Activated naive CD8-positive, alpha-beta T cell treated with anti-CD3 and anti-CD28 coated beads, Interleukin-2, amount 10 ng/mL, durations not matched to agents 7 days and 5 days (primary cell): Measurements from ENCODE around the gene PTGR2. TPM values are rescaled to one million over a fixed set of nuclear protein-coding genes. Genes with fewer than 3 reads are reported as not detected.
"Not testable (repeated sequence)": the region's sequence is repeated elsewhere in the genome, so short reads cannot be mapped to it uniquely, and the experiment has no call there.

Experiments used
- ATAC-seq: fragments of 150-1000 bp; cut with Tn5 transposase; one replicate; pipeline ENCODE4 v1.10.0; 2021; ENCODE audit warnings: low read depth, moderate library complexity
- POLR2A ChIA-PET: fragments of 350-600 bp; sonication (Branson Sonifier 250); formaldehyde crosslinking; loops from one replicate; lab custom pipeline; 2021; ENCODE audit warnings: antibody characterized with exemption; lab: Charles Lee
- DNase-seq: peaks from one replicate; pipeline ENCODE4 v3.0.0; 2021
- H3K27ac Mint-ChIP-seq: one replicate; pipeline ENCODE4 v1.8.0; 2022; ENCODE audit warnings: mild to moderate bottlenecking, mixed read lengths
- H3K27me3 Mint-ChIP-seq: one replicate; pipeline ENCODE4 v1.8.0; 2022; ENCODE audit warnings: mild to moderate bottlenecking, moderate library complexity, mixed read lengths
- H3K36me3 Mint-ChIP-seq: one replicate; pipeline ENCODE4 v1.8.0; 2021; ENCODE audit warnings: mild to moderate bottlenecking, mixed read lengths
- H3K4me1 Mint-ChIP-seq: one replicate; pipeline ENCODE4 v1.8.0; 2021; ENCODE audit warnings: mixed read lengths
- H3K4me3 Mint-ChIP-seq: one replicate; pipeline ENCODE4 v1.8.0; 2022; ENCODE audit warnings: mild to moderate bottlenecking, moderate library complexity, mixed read lengths
- H3K9me3 Mint-ChIP-seq: one replicate; pipeline ENCODE4 v1.8.0; 2021; ENCODE audit warnings: mixed read lengths
- total RNA-seq, 2 experiments: library from RNA; stranded (reverse); gene quantifications; one replicate each; pipeline ENCODE4 v1.2.3, GENCODE V29; 2021

The PTGR2 gene
- total RNA-seq, 2 experiments from 2014 or later: 3.4 to 3.6 TPM

DNA sequence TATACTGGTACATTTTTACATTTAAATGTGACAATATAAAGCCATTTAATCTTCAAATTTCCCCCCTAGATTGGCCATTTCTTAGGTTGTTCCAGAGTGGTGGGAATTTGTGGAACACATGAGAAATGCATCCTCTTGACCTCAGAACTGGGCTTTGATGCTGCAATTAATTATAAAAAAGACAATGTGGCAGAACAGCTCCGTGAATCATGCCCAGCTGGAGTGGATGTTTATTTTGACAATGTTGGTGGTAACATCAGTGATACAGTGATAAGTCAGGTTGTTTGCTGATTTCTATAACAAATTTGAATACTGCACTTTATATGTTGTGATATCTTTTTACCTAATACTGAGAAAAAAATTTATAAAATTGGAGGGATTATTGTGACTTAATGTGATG is 27.4 kb downstream of the PTGR2 start:
- Mint-ChIP-seq H3K36me3 (no peaks in the 10 kb centered on the region), H3K9me3 (no peaks in the 10 kb centered on the region), H3K4me1 (peaks cover 6% of the 10 kb centered on the region), H3K27ac (no peak overlapping the region), H3K4me3 (no peak overlapping the region), H3K27me3 (no peaks in the 10 kb centered on the region)
- ATAC-seq: no peak
- no peak for DNase-seq
- POLR2A ChIA-PET: interaction anchor here (0.6 kb wide), 1 partner anchor 498 kb away, joined by 6 read pairs; no protein-coding TSS in a partner anchor

DNA sequence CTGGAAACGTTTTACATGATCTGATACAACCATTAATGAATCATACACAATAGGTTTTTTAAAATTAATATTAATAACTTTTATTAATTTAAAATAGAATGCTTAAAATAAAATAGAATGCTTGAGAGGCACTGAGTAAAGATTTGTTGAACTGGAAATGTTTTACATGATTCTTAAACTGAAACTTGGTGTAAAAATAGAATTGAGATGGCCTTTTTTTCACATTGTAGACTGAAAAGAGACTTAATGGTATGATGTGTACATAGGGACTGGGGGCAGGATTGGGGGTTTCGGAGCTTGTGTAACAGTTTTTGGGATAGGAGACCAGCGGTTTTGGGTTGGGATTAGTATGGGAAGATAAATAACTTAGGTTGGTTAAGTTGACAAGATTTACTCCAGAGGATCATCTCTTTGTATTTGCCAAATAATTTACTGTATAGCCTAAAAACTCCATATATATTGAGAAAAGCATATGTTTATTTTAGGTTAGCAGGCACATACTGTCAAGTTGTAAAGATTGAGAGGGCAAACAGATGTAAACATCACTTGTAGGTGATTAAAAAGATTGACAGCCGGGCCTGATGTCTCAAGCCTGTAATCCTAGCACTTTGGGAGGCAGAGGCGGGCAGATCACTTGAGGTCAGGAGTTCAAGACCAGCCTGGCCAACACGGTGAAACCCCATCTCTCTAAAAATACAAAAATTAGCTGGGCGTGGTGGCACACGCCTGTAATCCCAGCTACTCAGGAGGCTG is 33.0 kb downstream of the PTGR2 start:
- Mint-ChIP-seq H3K36me3 (peaks cover 11% of the 10 kb centered on the region), H3K4me1 (peaks cover 41% of the 10 kb centered on the region), H3K9me3 (no peaks in the 10 kb centered on the region), H3K27me3 (no peaks in the 10 kb centered on the region), H3K27ac (peak overlapping the region; percentile 97), H3K4me3 (peak overlapping the region; percentile 96)
- no peak for DNase-seq
- no peak for ATAC-seq
- POLR2A ChIA-PET: no interaction called here

DNA sequence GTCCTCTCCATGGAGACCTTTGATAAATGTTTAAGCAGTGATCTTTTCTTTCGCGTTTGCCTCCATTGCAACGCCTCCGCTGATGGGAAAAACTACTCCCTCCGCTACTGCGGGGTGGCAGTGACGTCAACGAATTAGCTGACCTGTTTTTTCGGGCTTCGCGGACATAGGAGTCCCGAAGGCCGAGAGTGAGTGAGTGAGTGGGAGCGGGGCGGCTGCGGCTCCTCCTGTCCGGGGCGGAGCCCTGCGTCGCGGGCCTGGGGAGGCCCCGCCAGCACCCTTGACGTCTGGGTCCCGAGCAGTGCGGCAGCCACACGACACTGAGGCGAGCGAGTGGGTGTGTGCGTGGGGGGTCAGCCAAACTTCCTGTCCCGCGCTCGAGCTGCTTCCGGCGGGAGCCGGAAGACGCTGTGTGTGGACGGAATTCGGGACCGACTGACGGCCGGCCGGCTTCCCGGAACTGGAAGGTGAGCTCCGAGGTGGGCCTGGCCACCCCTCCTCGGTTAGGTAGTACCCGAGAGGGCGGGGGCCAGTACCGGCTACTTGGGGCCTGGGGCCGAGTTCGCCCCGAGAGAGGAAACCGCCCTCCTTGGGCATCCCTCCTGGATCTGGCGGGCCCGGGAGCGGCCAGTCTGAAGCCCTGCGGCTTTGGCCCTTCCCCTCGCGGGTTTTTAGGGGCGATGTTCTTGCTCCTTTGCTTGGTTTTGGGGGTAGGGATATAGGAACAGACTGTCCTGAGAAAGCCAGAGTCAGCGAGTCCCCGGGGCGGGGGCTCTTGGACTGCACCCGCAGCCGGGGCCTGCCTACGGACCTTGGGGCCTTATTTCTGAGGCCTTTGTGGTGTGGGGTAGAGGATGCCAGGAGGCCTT is 35.1 kb downstream of the PTGR2 start, which contains the start of gene ZNF410:
ZNF410 (plus strand) TSS at position 411 of the 869 bp plus-strand sequence. CDS start 5,317 bp downstream, outside the sequence.
- peak within 1 kb of the TSS; percentile 97 for H3K27ac Mint-ChIP-seq
- H3K4me1 Mint-ChIP-seq: peaks cover 46% of the 10 kb centered on the region

DNA sequence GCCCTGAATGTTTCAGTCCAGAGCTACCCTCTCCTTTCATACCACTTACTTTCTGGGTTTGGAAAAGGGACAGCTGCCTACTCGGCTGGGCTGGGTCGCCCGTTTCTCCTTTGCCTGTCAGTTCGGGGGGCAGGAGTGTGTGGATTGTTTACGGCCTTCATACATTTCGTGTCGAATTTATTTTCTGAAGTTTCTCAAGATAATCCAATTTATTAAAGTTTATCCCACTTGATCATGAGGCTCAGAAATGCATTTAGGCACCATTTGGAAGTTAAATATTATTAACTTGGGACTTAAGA is 35.6 kb downstream of the PTGR2 start:
- Mint-ChIP-seq H3K4me1 (peaks cover 48% of the 10 kb centered on the region), H3K4me3 (peak overlapping the region; percentile 96), H3K36me3 (peaks cover 14% of the 10 kb centered on the region), H3K27me3 (no peaks in the 10 kb centered on the region), H3K27ac (peak overlapping the region; percentile 97), H3K9me3 (no peaks in the 10 kb centered on the region)
- no peak for ATAC-seq
- POLR2A ChIA-PET: interaction anchor here (0.6 to 1.9 kb wide), 8 partner anchors 8 to 379 kb away, joined by 3 to 16 read pairs (median 5); partner anchors contain the start of gene ACOT2
- no peak for DNase-seq

More for the DNA sequence above, 35.1 kb downstream of the PTGR2 start, which contains the start of gene ZNF410:
- POLR2A ChIA-PET: interaction anchor here (0.7 to 1.9 kb wide), 13 partner anchors 9 to 318 kb away, joined by 3 to 16 read pairs (median 4); partner anchors contain the start of genes ACOT2, ACOT6 and PTGR2
- H3K4me3 Mint-ChIP-seq: peak within 1 kb of the TSS; percentile 96
- ATAC-seq: peak; percentile 99
- peak; percentile 85 for DNase-seq
- no peaks in the 10 kb centered on the region for H3K27me3 Mint-ChIP-seq
- no peaks in the 10 kb centered on the region for H3K9me3 Mint-ChIP-seq
- peaks cover 11% of the 10 kb centered on the region for H3K36me3 Mint-ChIP-seq

DNA sequence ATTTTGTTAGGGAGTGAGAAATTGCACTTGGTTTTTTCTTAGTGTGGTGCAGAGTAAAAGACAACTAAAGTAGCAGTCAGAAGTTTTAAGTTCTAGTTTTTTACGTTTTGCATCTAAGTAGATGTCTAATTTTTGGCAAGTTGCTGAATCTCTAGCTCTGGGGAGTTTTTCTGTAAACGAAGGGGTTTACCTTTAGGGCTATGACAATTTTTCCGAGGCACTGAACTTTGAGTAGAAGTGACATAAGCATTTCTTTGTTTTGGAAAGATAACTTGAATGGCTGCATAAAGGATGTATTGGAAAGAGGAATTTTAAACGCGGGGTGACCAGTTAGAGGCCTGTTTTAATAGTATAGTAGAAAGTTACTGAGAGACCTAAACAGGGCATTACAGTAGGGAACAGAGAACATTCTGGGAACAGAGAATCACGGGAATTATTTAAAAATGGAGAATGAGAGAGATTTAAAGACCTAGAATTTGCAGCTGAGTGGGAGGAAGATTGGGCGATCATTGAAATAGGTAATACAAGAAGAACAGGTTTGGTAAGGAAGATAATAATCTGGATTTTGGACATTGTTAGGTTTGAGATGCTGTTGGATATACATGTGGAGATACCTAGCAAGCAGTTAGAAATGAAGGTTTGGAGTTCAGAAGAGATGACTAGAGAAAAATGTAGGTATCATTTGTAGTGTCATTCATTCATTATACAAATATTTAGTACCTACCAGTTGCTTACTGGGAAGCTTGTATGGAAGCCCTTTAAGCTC is 36.2 kb downstream of the PTGR2 start:
- H3K36me3 Mint-ChIP-seq: peaks cover 14% of the 10 kb centered on the region
- peak overlapping the region; percentile 96 for H3K4me3 Mint-ChIP-seq
- DNase-seq (no peak), ATAC-seq (no peak)
- no peaks in the 10 kb centered on the region for H3K9me3 Mint-ChIP-seq
- no peaks in the 10 kb centered on the region for H3K27me3 Mint-ChIP-seq
- peak overlapping the region; percentile 97 for H3K27ac Mint-ChIP-seq
- peaks cover 48% of the 10 kb centered on the region for H3K4me1 Mint-ChIP-seq
- POLR2A ChIA-PET: interaction anchor here (0.6 to 1.9 kb wide), 4 partner anchors 13 to 380 kb away, joined by 3 to 6 read pairs (median 4); partner anchors contain the start of gene ACOT2

DNA sequence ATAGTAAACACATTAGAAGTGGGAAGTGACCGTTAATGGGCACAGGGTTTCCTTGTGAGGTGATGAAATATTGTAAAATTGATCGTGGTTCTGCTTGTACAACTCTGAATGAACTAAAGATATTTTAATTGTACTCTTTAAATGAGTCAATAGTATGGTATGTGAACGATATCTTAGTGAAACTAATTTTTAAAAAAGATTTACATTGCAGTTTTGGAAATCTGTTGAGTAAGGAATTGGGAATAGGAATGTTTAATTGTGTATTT is 36.8 kb downstream of the PTGR2 start:
- peaks cover 48% of the 10 kb centered on the region for H3K4me1 Mint-ChIP-seq
- H3K27me3 Mint-ChIP-seq: no peaks in the 10 kb centered on the region
- H3K27ac Mint-ChIP-seq: peak overlapping the region; percentile 97
- H3K9me3 Mint-ChIP-seq: no peaks in the 10 kb centered on the region
- POLR2A ChIA-PET: no interaction called here
- H3K36me3 Mint-ChIP-seq: peaks cover 14% of the 10 kb centered on the region
- no peak for DNase-seq
- ATAC-seq: no peak
- H3K4me3 Mint-ChIP-seq: peak overlapping the region; percentile 96

DNA sequence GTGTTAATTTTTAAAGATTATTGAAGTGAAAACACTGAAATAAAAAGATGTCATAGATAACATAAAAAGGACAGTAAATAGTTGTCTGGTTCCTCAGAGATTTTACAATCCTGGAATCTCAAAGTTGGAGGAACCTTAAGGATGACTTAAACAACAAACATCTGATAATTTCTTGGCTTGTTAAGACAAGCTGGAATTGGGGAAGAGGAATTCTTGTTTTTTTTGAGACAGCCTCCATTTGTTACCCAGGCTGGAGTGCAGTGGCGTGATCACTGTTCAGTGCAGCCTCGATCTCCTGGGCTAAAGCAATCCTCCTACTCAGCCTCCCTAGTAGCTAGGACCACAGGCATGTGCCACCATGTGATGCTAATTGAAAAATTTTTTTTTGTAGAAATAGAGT is 37.3 kb downstream of the PTGR2 start:
- POLR2A ChIA-PET: no interaction called here
- no peaks in the 10 kb centered on the region for H3K27me3 Mint-ChIP-seq
- no peak overlapping the region for H3K27ac Mint-ChIP-seq
- H3K9me3 Mint-ChIP-seq: no peaks in the 10 kb centered on the region
- peaks cover 49% of the 10 kb centered on the region for H3K4me1 Mint-ChIP-seq
- H3K36me3 Mint-ChIP-seq: peaks cover 18% of the 10 kb centered on the region
- peak overlapping the region; percentile 96 for H3K4me3 Mint-ChIP-seq
- no peak for DNase-seq
- ATAC-seq: no peak

DNA sequence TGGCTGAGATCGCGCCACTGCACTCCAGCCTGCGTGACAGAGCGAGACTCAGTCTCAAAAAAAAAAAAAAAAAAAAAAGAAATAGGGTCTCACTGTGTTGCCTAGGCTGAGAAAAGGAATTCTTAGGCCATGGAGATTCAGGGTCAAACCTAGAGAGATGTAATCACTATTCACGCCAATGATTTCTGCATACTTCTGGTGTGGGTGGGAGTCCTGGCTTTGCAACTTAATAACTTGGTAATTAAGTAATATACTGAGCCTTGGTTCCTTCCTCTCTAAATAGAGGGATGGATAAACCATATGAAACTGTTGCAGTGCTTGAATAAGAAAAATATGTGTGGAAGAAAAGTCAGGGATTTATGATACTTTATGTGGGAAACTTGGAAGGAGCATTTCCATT is 37.7 kb downstream of the PTGR2 start:
- Mint-ChIP-seq H3K36me3 (peaks cover 20% of the 10 kb centered on the region), H3K27me3 (no peaks in the 10 kb centered on the region), H3K9me3 (no peaks in the 10 kb centered on the region), H3K27ac (no peak overlapping the region), H3K4me3 (peak overlapping the region; percentile 46), H3K4me1 (peaks cover 49% of the 10 kb centered on the region)
- DNase-seq: no peak
- ATAC-seq: no peak
- POLR2A ChIA-PET: interaction anchor here (0.6 kb wide), 1 partner anchor 21 kb away, joined by 3 read pairs; no protein-coding TSS in a partner anchor

DNA sequence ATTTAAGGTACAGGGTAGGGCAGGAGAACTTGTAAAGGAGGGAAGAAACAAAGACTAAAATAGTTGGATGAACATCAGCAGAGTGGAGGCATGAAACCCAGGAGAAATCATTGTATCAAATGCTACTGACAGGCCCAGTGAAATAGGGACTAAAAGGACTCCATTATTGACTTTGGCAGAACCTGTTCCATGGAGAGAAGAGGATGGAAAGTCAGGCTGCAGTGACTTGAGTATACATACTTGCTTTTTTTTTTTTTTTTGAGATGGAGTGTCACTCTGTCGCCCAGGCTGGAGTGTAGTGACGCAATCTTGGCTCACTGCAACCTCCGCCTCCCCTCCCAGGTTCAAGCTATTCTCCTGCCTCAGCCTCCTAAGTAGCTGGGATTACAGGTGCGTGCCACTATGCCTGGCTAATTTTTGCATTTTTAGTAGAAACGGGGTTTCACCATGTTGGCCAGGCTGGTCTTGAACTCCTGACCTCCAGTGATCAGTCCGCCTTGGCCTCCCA is 42.6 kb downstream of the PTGR2 start:
- not testable (repeated sequence) for DNase-seq, H3K27ac Mint-ChIP-seq
- H3K36me3 Mint-ChIP-seq: peaks cover 30% of the 10 kb centered on the region

DNA sequence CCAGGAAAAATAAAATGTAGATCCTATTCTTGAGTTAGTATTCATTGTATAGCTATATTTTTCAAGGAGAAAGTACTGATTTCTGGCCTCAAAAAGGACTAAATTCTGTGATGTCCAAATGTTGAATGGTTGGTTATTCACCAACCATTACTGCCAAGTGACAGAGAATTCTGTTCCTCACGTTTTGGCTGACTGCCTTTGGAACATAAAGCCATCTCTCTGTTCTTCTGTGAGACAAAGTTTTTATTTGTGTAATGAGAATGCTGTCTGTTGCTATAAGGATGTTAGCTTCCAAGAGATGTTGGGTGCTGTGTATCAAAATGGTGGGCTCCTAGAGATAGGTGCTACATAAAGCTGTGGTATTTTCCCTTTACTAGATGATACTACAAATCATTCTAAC is 44.3 kb downstream of the PTGR2 start:
- Mint-ChIP-seq H3K36me3 (peaks cover 28% of the 10 kb centered on the region), H3K27me3 (no peaks in the 10 kb centered on the region), H3K9me3 (no peaks in the 10 kb centered on the region), H3K27ac (no peak overlapping the region), H3K4me3 (no peak overlapping the region), H3K4me1 (peaks cover 7% of the 10 kb centered on the region)
- POLR2A ChIA-PET: interaction anchor here (2.1 kb wide), 1 partner anchor 9 kb away, joined by 7 read pairs; the partner anchor contains the start of gene ZNF410
- DNase-seq: no peak
- no peak for ATAC-seq

More for the DNA sequence above, 42.6 kb downstream of the PTGR2 start:
- H3K4me1 Mint-ChIP-seq: peaks cover 18% of the 10 kb centered on the region
- not testable (repeated sequence) for ATAC-seq, H3K27me3 Mint-ChIP-seq, H3K9me3 Mint-ChIP-seq, H3K4me3 Mint-ChIP-seq
- POLR2A ChIA-PET: interaction anchor here (2.1 kb wide), 1 partner anchor 8 kb away, joined by 7 read pairs; the partner anchor contains the start of gene ZNF410

DNA sequence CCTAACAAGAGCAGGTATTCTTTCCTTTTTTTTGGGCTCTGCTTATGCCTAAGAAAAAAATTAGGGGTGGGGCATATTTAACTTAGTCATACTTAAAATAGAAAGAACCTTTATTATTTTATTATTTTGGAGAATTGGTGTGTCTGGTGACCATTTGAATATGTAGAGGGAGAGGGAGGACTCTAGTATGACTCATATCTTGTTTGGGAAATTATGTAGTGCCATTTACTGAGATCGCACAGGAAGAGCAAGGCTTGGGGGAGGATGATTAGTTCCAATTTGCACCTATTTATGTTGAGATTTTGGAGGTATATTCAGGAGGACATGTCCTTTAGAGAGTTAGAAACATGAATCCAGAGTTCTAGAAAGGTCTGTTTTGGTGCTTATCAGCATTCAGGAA is 44.9 kb downstream of the PTGR2 start:
- ATAC-seq: no peak
- Mint-ChIP-seq H3K9me3 (no peaks in the 10 kb centered on the region), H3K36me3 (peaks cover 28% of the 10 kb centered on the region), H3K27me3 (no peaks in the 10 kb centered on the region), H3K4me1 (peaks cover 4% of the 10 kb centered on the region), H3K4me3 (no peak overlapping the region), H3K27ac (no peak overlapping the region)
- POLR2A ChIA-PET: interaction anchor here (2.1 kb wide), 1 partner anchor 10 kb away, joined by 7 read pairs; the partner anchor contains the start of gene ZNF410
- no peak for DNase-seq

DNA sequence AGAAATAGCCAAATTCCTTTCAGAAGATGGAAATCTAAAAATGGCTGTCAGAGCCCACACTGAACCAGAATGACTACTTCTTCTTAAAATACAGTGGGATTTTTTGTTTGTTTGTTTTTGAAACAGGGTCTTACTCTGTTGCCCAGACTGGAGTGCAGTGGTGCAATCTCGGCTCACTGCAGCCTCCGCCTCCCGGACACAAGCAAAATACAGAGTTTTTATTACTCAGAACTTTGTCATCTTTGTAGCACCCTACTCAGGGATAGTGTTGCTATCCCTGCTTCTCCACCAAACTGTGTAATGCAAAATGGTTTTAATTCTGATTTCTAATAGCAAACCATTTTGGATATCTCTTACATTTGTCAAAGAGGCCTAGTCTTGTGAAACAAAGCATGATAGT is 51.4 kb downstream of the PTGR2 start:
- H3K27me3 Mint-ChIP-seq: no peaks in the 10 kb centered on the region
- ATAC-seq: no peak
- H3K9me3 Mint-ChIP-seq: no peaks in the 10 kb centered on the region
- no peak for DNase-seq
- POLR2A ChIA-PET: no interaction called here
- H3K27ac Mint-ChIP-seq: no peak overlapping the region
- no peak overlapping the region for H3K4me3 Mint-ChIP-seq
- no peaks in the 10 kb centered on the region for H3K4me1 Mint-ChIP-seq
- H3K36me3 Mint-ChIP-seq: peaks cover 19% of the 10 kb centered on the region
